GM18511 (cell line): Measurements from ENCODE around the gene OAT.
"Not testable (repeated sequence)": the region's sequence is repeated elsewhere in the genome, so short reads cannot be mapped to it uniquely, and the experiment has no call there.

ENCODE experiments used
- ATAC-seq: cut with Tn5 transposase; IDR thresholded peaks from one replicate; pipeline ENCODE4 v1.9.1; 2021; ENCODE audit warnings: mild to moderate bottlenecking, moderate library complexity; ENCODE audit not compliant: unreplicated experiment

Gene OAT

GRCh38 chr10:124447751-124448466 is 29.2 kb upstream of the OAT start:
- no peak for ATAC-seq

- no peak for ATAC-seq
Measured at GRCh38 chr10:124446830-124447750, 28.4 kb upstream of the OAT start.

- not testable (repeated sequence) for ATAC-seq
Measured at GRCh38 chr10:124441694-124442093, 23.0 kb upstream of the OAT start.

GRCh38 chr10:124436191-124436638 is 17.5 kb upstream of the OAT start:
- peak; percentile 90 for ATAC-seq

DNA sequence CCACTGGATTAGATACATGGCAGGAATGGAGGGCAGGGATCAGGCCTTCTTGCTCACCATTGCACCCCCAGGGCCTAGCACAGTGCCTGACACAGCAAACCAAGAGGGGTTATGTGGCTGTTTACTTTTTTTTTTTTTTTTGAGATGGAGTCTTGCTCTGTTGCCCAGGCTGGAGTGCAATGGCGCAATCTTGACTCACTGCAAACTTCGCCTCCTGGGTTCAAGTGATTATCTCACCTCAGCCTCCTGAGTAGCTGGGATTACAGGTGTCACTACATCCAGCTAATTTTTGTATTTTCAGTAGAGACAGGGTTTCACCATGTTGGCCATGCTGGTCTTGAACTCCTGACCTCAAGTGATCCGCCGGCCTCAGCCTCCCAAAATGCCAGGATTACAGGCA is 17.0 kb upstream of the OAT start:
- not testable (repeated sequence) for ATAC-seq

GRCh38 chr10:124433461-124433860 is 14.7 kb upstream of the OAT start:
- no peak for ATAC-seq

DNA sequence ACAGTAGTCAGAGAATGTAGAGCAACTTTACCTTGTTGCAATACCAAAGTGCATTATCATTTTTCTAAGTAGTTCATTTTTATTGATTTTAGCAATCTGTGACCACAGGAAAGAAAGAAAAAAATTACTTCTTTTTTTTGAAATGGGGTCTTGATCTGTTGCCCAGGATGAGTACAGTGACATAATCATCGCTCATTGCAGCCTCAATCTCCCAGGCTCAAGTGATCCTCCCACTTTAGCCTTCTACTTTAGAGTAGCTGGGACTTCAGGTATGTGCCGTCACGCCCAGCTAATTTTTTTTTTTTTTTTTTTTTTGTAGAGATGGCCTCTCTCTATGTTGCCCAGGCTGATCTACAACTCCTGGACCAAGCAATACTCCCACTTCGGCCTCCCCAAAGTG is 11.4 kb upstream of the OAT start:
- no peak for ATAC-seq

- no peak for ATAC-seq
Measured at GRCh38 chr10:124429576-124429975, 10.9 kb upstream of the OAT start.

- ATAC-seq: no peak
Measured at GRCh38 chr10:124428207-124428777, 9.6 kb upstream of the OAT start.

DNA sequence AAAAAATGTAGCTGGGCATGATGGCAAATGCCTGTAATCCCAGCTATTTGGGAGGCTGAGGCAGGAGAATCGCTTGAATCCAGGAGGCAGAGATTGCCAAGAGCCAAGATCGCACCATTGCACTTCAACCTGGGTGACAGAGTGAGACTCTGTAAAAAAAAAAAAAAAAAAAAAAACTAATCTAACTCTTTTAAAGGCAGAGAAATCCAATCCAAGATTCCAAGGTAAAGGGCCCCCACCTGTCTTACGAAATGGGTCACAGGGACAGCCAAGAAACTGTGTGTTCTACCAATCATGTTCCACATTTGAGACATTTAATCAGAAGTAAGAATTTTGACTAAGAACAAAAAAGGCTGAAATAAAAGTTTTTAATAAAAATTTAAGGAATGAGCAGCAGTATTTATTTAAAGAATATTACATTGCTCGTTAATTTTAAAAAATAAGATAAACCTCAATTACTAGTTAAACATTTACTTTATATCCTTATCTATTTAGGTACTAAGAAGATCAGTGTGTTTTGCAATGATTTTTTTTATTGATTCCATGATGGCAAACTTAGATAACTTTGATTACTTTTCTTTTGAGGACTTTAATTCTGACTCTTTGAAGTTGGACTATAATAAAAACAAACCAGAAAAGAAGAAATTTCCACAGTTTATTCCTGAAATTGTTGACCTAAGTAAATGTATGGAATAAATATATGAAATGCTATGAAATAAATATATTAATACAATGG is 6.7 kb upstream of the OAT start:
- ATAC-seq: no peak

DNA sequence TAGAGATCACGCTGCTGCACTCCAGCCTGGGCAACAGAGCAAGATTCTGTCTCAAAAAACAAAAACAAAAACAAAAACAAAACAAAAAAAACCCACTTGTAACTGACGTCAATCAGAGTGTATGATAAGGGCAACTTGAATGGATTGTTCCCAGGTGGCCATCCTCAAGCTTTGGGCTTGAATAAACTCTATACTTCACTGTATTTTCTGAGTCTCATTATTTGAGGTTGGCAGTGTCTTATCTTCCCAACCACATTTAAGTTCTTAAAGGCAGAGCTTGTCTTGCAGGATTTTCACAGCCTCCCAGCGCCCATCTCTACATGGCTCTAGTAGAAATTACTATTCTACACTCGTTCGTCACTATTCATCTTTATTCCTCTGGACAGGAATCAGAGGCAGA is 5.1 kb upstream of the OAT start:
- no peak for ATAC-seq

DNA sequence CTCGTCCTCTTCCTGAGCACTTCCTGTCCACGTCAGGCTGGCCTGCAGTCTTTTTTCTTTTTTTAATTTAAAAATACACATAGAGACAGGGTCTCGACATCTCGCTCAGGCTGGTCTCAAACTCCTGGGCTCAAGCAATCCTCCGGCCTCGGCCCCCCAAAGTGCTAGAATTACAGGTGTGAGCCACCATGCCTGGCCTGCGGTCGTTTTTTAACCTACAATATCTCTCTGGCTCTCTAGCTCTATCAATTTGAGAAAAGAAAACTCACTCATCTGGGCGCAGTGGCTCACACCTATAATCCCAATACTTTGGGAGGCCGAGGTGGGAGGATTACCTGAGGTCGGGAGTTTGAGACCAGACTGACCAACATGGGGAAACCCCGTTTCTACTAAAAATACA is 4.0 kb upstream of the OAT start:
- ATAC-seq: no peak

DNA sequence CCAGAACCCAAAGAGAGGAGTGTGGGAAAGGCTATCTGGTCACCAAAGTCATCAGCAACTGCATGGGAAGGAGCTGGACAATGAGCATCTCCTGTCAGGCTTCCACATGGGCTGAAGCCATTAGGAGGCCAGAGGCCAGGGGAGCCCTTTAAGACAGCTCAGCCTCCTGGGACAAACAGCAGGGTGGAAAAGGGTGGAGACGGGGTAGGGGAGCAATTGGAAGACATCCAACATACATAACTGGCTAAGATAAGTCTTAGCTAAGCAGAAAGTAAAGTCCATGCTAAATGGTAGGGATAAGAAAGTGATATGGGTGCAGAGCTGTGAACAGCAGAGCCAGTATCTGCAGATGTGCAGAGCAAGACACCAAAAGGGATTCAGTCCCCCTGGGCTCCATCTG is 1.5 kb upstream of the OAT start:
- ATAC-seq: no peak

DNA sequence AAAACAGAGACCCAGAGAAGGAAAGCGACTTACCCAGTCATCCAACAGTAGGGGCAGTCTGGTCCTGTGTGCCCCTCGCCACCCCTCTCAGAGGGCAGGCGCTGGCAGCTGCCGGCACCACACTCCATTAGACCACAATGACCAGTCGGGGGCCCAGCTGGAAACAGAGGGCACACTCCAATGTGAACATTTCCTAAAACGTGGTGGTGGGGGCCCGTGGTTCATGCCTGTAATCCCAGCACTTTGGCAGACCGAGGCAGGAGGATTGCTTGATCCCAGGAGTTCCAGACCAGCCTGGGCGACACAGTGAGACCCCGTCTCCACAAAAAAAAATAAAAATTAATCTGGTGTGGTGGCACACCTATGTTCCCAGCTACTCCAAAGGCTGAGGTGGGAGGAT is 912 bp upstream of the OAT start:
- ATAC-seq: no peak

DNA sequence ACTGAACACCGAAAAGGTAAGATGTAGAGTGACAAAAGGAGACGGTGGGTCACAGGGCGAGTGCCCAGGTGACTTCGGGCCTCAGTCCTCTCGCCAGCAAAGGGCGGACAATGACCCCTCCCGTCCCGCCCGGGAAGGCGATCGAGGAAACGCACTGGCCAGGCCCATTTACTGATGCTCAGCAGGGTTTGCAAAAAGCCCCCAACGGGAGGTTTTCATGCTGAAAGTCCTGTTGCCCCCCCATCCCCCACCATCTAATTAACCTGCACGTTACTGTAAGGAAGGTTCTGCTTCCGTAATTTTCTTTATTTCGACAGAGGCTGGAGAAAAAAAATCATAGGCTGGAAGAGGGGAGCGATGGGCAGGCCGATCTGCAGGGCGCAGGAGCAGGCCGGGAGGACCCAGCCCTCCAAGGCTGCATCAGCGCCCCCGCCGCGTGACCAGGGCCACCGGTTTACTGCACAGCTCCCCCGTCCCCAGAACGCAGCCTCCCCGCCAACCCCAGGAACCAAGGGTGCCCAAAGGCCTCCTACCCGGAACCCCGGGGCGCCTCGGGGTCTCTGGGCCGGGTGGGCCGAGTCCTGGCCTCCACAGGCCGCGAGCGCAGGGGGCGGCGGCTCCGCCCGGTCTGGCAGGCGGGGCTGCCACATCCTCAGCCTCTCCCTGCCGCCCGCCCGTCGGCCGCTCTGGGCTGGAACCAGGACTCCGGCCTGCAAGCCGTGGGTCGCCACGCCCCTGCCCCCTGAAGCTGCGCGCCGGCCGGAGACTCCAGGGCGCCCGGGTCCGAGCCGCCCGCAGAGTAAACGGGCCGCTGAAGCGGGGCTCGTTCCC is 613 bp downstream of the OAT start:
- ATAC-seq: peak; percentile 48

DNA sequence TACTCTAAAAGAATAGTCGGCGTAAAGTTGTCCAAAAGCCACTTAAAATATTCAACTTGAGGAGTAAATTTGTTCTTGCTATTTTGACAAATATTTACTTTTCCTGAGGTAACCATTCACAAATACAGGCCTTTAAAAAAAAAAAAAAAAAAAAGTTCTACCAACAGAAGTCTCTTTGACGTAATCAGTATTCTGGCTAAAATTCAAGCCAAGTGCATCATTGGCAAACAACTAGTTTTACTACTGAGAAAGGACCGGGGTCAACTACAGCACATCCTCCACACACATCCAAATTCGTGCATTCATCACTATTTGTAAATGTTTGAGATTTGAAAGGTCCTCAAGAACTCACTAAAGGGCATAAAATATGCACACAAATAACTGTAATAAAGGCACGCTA is 2.0 kb downstream of the OAT start:
- no peak for ATAC-seq

DNA sequence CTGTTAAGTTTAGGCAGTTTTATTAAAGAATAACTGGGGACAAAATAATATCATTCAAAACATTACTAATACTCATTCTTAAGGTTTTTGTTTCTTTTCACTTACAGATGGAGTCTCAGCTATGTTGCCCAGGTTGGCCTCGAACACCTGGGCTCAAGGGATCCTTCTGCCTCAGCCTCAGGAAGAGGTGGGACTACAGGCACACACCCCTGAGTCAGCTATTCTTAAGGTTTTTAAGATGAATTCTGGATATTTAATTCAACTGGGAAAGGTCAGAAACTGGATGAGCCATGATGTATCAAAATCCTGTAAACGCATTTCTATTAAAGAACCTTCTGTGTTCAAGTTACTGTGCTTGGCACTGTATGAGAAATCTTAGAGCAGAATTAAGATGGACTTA is 3.5 kb downstream of the OAT start:
- no peak for ATAC-seq

DNA sequence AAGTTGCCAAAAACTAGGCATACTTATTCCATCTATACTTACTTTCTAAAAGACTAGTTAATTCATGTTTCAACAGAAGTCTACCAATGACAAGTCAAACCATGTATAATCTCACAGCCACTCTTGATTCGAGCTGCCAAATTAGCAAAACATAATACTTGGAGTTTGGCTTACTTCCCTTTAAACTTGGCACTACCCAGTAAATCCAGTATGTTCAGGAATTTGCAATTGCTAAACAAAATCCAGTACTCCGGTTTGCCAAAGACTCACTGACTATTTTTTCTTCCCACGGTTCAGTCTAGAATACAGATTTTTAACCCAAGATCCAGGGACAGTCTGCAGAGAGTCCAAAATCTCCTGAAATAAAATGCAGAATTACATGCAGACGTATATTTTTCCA is 4.6 kb downstream of the OAT start:
- no peak for ATAC-seq

DNA sequence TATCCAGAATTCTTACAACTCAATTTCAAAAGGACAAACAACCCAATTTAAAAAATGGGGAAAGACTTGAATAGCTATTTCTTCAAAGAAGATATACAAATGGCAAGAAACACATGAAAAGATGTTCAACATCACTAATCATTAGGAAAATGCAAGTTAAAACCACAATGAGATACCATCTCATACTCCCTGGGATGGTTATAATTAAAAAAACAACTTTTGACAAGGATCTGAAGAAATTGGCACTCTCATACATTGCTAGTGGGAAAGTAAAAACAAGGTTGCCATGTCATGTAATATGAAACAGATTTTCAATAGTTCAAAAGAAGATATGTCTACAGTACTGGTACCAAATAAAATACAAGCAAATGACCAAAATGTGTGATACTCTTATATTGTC is 9.0 kb downstream of the OAT start:
- ATAC-seq: no peak

- ATAC-seq: no peak
Measured at GRCh38 chr10:124408357-124408756, 10.4 kb downstream of the OAT start.
